HG03045 (cell line): ENCODE results near the gene ZNF263.
A peak's percentile ranks its signal among the peaks of the same experiment; 100 is the strongest.

ENCODE experiments used
- ATAC-seq: cut with Tn5 transposase; IDR thresholded peaks from one replicate; pipeline ENCODE4 v1.9.1; 2021; ENCODE audit warnings: mild to moderate bottlenecking, moderate library complexity; ENCODE audit not compliant: unreplicated experiment

Gene ZNF263

GRCh38 chr16:3282730-3283542 lies at the start of gene ZNF263:
ZNF263 (plus strand) TSS chr16:3283491; CDS start chr16:3283819, 328 bp downstream.
- ATAC-seq = peak; percentile 75

- ATAC-seq = no peak
Observed at GRCh38 chr16:3234543-3234856, 48.8 kb upstream of the ZNF263 start.

- ATAC-seq = peak; percentile 92
Observed at GRCh38 chr16:3234857-3235561, 48.3 kb upstream of the ZNF263 start, which contains the start of gene ZNF200. ZNF200 (minus strand) TSS chr16:3235158; CDS start chr16:3233755, 1,403 bp downstream.

GRCh38 chr16:3235856-3236669 lies 47.2 kb upstream of the ZNF263 start:
- no peak for ATAC-seq

- ATAC-seq = no peak
Observed at GRCh38 chr16:3241761-3242160, 41.5 kb upstream of the ZNF263 start.

GRCh38 chr16:3242709-3243108 lies 40.6 kb upstream of the ZNF263 start:
- ATAC-seq = no peak

- no peak for ATAC-seq
Observed at GRCh38 chr16:3243882-3244281, 39.4 kb upstream of the ZNF263 start.

GRCh38 chr16:3246002-3246401 lies 37.3 kb upstream of the ZNF263 start:
- ATAC-seq = no peak

GRCh38 chr16:3246876-3247275 lies 36.4 kb upstream of the ZNF263 start:
- no peak for ATAC-seq

- ATAC-seq = no peak
Observed at GRCh38 chr16:3248596-3248995, 34.7 kb upstream of the ZNF263 start.

GRCh38 chr16:3249020-3249419 lies 34.3 kb upstream of the ZNF263 start:
- ATAC-seq = no peak

GRCh38 chr16:3249451-3249850 lies 33.8 kb upstream of the ZNF263 start:
- ATAC-seq = no peak

GRCh38 chr16:3252967-3253366 lies 30.3 kb upstream of the ZNF263 start:
- no peak for ATAC-seq

GRCh38 chr16:3254309-3254708 lies 29.0 kb upstream of the ZNF263 start:
- no peak for ATAC-seq

- ATAC-seq = no peak
Observed at GRCh38 chr16:3256146-3256865, 27.0 kb upstream of the ZNF263 start, which contains the start of gene MEFV. MEFV (minus strand) TSS chr16:3256633; CDS start chr16:3256587, 46 bp downstream.

GRCh38 chr16:3256866-3257465 lies 26.3 kb upstream of the ZNF263 start:
- no peak for ATAC-seq

- ATAC-seq = no peak
Observed at GRCh38 chr16:3259836-3260235, 23.5 kb upstream of the ZNF263 start.

- no peak for ATAC-seq
Observed at GRCh38 chr16:3262517-3262916, 20.8 kb upstream of the ZNF263 start.

- peak; percentile 72 for ATAC-seq
Observed at GRCh38 chr16:3264137-3265036, 18.9 kb upstream of the ZNF263 start.
